HepG2 (cell line): ENCODE measurements around the gene UCKL1. TPM values are rescaled to one million over a fixed set of nuclear protein-coding genes. Genes with fewer than 3 reads are reported as not detected.

Experiments used
- DNMT1 ChIP-seq: sonication (generic); formaldehyde crosslinking; IDR thresholded peaks from 2 replicates; pipeline ENCODE4 v1.5.1; 2020; ENCODE audit warnings: mild to moderate bottlenecking, missing genetic modification reagents
- E2F1 ChIP-seq: sonication (generic); formaldehyde crosslinking; IDR thresholded peaks from 2 replicates; pipeline ENCODE4 v1.5.0; 2020; ENCODE audit warnings: missing genetic modification reagents
- FOSL1 ChIP-seq: sonication (generic); formaldehyde crosslinking; IDR thresholded peaks from 2 replicates; pipeline ENCODE4 v1.9.0; 2021; ENCODE audit warnings: missing genetic modification reagents, borderline replicate concordance
- GPBP1L1 ChIP-seq: sonication (generic); formaldehyde crosslinking; IDR thresholded peaks from 2 replicates; pipeline ENCODE4 v1.5.0; 2020; ENCODE audit warnings: mild to moderate bottlenecking, missing genetic modification reagents
- HES4 ChIP-seq: sonication (generic); formaldehyde crosslinking; IDR thresholded peaks from 2 replicates; pipeline ENCODE4 v1.9.0; 2021; ENCODE audit warnings: mild to moderate bottlenecking, missing genetic modification reagents, borderline replicate concordance
- NFIB ChIP-seq: sonication (generic); formaldehyde crosslinking; IDR thresholded peaks from 2 replicates; pipeline ENCODE4 v1.9.0; 2021; ENCODE audit warnings: missing genetic modification reagents, mild to moderate bottlenecking, borderline replicate concordance
- PAWR ChIP-seq: sonication (generic); formaldehyde crosslinking; IDR thresholded peaks from 2 replicates; pipeline ENCODE4 v1.4.0; 2020; ENCODE audit warnings: missing genetic modification reagents, mild to moderate bottlenecking, borderline replicate concordance
- POLR2G ChIP-seq: fragments of 200-400 bp; formaldehyde crosslinking; IDR thresholded peaks from 2 replicates; pipeline ENCODE4 v1.6.1; 2018; ENCODE audit warnings: mild to moderate bottlenecking, low read depth, low read length, moderate library complexity
- RELA ChIP-seq: sonication (generic); formaldehyde crosslinking; IDR thresholded peaks from 2 replicates; pipeline ENCODE4 v1.4.0; 2020; ENCODE audit warnings: missing genetic modification reagents
- REPIN1 ChIP-seq: sonication (generic); formaldehyde crosslinking; IDR thresholded peaks from 2 replicates; pipeline ENCODE4 v1.8.0; 2022; ENCODE audit warnings: missing genetic modification reagents, low read depth, mild to moderate bottlenecking, borderline replicate concordance
- SOX6 ChIP-seq, 2 experiments: fragments of 450-650 bp in 1 of 2; sonication (generic) in 1 of 2; formaldehyde crosslinking in 1 of 2; IDR thresholded peaks; 2 replicates each; pipeline versions ENCODE4 v1.4.0 to v1.6.1; 2017 to 2020; ENCODE audit warnings: antibody characterized with exemption in 1 of 2, mild to moderate bottlenecking in 1 of 2, missing genetic modification reagents in 1 of 2
- TGIF2 ChIP-seq: IDR thresholded peaks from 2 replicates; pipeline ENCODE4 v1.6.1; 2016; ENCODE audit warnings: control low read depth, missing compliant biosample characterization
- THRA ChIP-seq: sonication (generic); formaldehyde crosslinking; IDR thresholded peaks from 2 replicates; pipeline ENCODE4 v1.4.0; 2020; ENCODE audit warnings: missing genetic modification reagents, borderline replicate concordance
- THYN1 ChIP-seq: sonication (generic); formaldehyde crosslinking; IDR thresholded peaks from 2 replicates; pipeline ENCODE4 v1.8.1; 2023; ENCODE audit warnings: low read depth, mild to moderate bottlenecking, moderate library complexity, missing genetic modification reagents, borderline replicate concordance
- ZC3H13 ChIP-seq: sonication (generic); formaldehyde crosslinking; IDR thresholded peaks from 2 replicates; pipeline ENCODE4 v1.8.1; 2023; ENCODE audit warnings: mild to moderate bottlenecking, missing genetic modification reagents, moderate library complexity
- ZNF234 ChIP-seq: sonication (generic); formaldehyde crosslinking; conservative IDR thresholded peaks from 2 replicates; pipeline ENCODE4 v1.5.1; 2020; ENCODE audit warnings: mild to moderate bottlenecking, missing genetic modification reagents
- ZNF251 ChIP-seq: sonication (generic); formaldehyde crosslinking; IDR thresholded peaks from 2 replicates; pipeline ENCODE4 v1.9.0; 2021; ENCODE audit warnings: mild to moderate bottlenecking, missing genetic modification reagents
- ZNF276 ChIP-seq: sonication (generic); formaldehyde crosslinking; IDR thresholded peaks from 2 replicates; pipeline ENCODE4 v1.4.0; 2020; ENCODE audit warnings: mild to moderate bottlenecking, low read depth, missing genetic modification reagents
- ZNF3 ChIP-seq: IDR thresholded peaks from 2 replicates; pipeline ENCODE4 v1.7.0; 2017; ENCODE audit warnings: inconsistent platforms
- ZNF432 ChIP-seq: sonication (generic); formaldehyde crosslinking; IDR thresholded peaks from 2 replicates; pipeline ENCODE4 v1.5.0; 2020; ENCODE audit warnings: missing genetic modification reagents, mild to moderate bottlenecking, borderline replicate concordance
- ZNF572 ChIP-seq: sonication (generic); formaldehyde crosslinking; IDR thresholded peaks from 2 replicates; pipeline ENCODE4 v1.5.1; 2020; ENCODE audit warnings: mild to moderate bottlenecking, missing genetic modification reagents
- ZNF605 ChIP-seq: sonication (generic); formaldehyde crosslinking; IDR thresholded peaks from 2 replicates; pipeline ENCODE4 v1.8.0; 2022; ENCODE audit warnings: mild to moderate bottlenecking, missing genetic modification reagents
- ZSCAN20 ChIP-seq: sonication (generic); formaldehyde crosslinking; IDR thresholded peaks from 2 replicates; pipeline ENCODE4 v1.4.0; 2020; ENCODE audit warnings: missing genetic modification reagents, mild to moderate bottlenecking, borderline replicate concordance
- polyA plus RNA-seq, 8 experiments: library from polyadenylated mRNA; depleted of rRNA in 3 of 8; stranded (reverse) in 7 of 8; unstranded in 1 of 8; fragments of >200 nt; fragmentation: Illumina TruSeq in 4 of 8; extraction: Trizol in 4 of 8; gene quantifications; 2 replicates each; pipeline versions ENCODE4 v1.2.1 to v1.2.3, GENCODE V29; 2011 to 2016; ENCODE audit warnings: low read depth in 4 of 8, missing spikeins in 1 of 8, mixed read lengths in 1 of 8; ENCODE audit not compliant: insufficient read depth in 1 of 8
- total RNA-seq, 5 experiments: library from RNA; depleted of rRNA; stranded (reverse); fragments of >200 nt; fragmentation: Illumina TruSeq; extraction: Trizol; gene quantifications; 2 replicates each; pipeline ENCODE4 v1.2.3, GENCODE V29; 2016; ENCODE audit warnings: low read depth in 1 of 5

The UCKL1 gene
- total and polyA plus RNA-seq, 2 of the 13 experiments (the other 11 are each of a cell fraction or from before 2014, with no cell fraction given), result 50.2 to 126 TPM

- TF ChIP-seq THRA (CRISPR knock-in tag) (peak; percentile 23; the same call in 1 of the 2 replicates), ZC3H13 (CRISPR knock-in tag) (no peak), SOX6 (IDR thresholded peaks at IDR 0.05) (no peak), SOX6 (CRISPR knock-in tag; IDR thresholded peaks at IDR 0.05) (peak; percentile 77), GPBP1L1 (CRISPR knock-in tag) (no peak), ZNF3 (CRISPR knock-in tag) (0 out of 2 replicates have a peak, but pooled peaks have one; percentile 3), DNMT1 (CRISPR knock-in tag) (no peak), ZNF605 (CRISPR knock-in tag) (peak; percentile 53; the same call in 1 of the 2 replicates), THYN1 (CRISPR knock-in tag) (0 out of 2 replicates have a peak, but pooled peaks have one; percentile 80), ZNF432 (CRISPR knock-in tag) (no peak), TGIF2 (CRISPR knock-in tag) (peak; percentile 93; the same call in 1 of the 2 replicates), FOSL1 (peak; percentile 58; the same call in 1 of the 2 replicates), ZSCAN20 (CRISPR knock-in tag) (peak; percentile 40; the same call in 1 of the 2 replicates), RELA (CRISPR knock-in tag) (no peak), ZNF276 (CRISPR knock-in tag) (peak; percentile 59; the same call in 1 of the 2 replicates), POLR2G (peak; percentile 63), ZNF234 (CRISPR knock-in tag) (no peak), NFIB (CRISPR knock-in tag) (no peak), ZNF572 (CRISPR knock-in tag) (no peak), E2F1 (peak; percentile 50; the same call in 1 of the 2 replicates), HES4 (CRISPR knock-in tag) (no peak), PAWR (no peak; the same call in 1 of the 2 replicates), REPIN1 (CRISPR knock-in tag) (peak; percentile 91), ZNF251 (peak; percentile 85; the same call in 1 of the 2 replicates)
These were observed 59.7 kb downstream of the UCKL1 start (continued) for GRCh38 chr20:63896264-63897105.
